DMS53 treated with DMSO at 0.1 percent for 48 hours (cell line): ENCODE data around the gene MRPL43.
A peak's percentile ranks its signal among the peaks of the same experiment; 100 is the strongest.

Source experiments
- DNase-seq: peaks from one replicate; lab custom pipeline; 2025; ENCODE audit not compliant: unreplicated experiment; lab: John Stamatoyannopoulos, UW

MRPL43 gene

GRCh38 chr10:101005361-101005760, 18.1 kb upstream of the MRPL43 start:
- DNase-seq = no peak

GRCh38 chr10:101003639-101004206, 16.4 kb upstream of the MRPL43 start:
- no peak for DNase-seq

GRCh38 chr10:101002456-101002855, 15.2 kb upstream of the MRPL43 start:
- DNase-seq = no peak

- DNase-seq = no peak
Measured at GRCh38 chr10:101001659-101002035, 14.3 kb upstream of the MRPL43 start.

GRCh38 chr10:101000915-101001658, 13.8 kb upstream of the MRPL43 start:
- no peak for DNase-seq

- no peak for DNase-seq
Measured at GRCh38 chr10:101000127-101000914, 13.0 kb upstream of the MRPL43 start.

- DNase-seq = no peak
Measured at GRCh38 chr10:100999742-101000126, 12.4 kb upstream of the MRPL43 start, which contains the start of gene LZTS2. Gene LZTS2, plus strand, starts transcription at chr10:100999808. Its CDS starts 2,731 bp downstream, at chr10:101002539.

- DNase-seq = peak; percentile 49
Measured at GRCh38 chr10:100998991-100999741, 11.9 kb upstream of the MRPL43 start.

GRCh38 chr10:100998183-100998990, 11.1 kb upstream of the MRPL43 start:
- peak; percentile 67 for DNase-seq

- DNase-seq = peak; percentile 82
Measured at GRCh38 chr10:100997360-100998182, 10.3 kb upstream of the MRPL43 start.

GRCh38 chr10:100996678-100997359, 9.5 kb upstream of the MRPL43 start:
- DNase-seq = peak; percentile 17

- DNase-seq = no peak
Measured at GRCh38 chr10:100995181-100995580, 7.9 kb upstream of the MRPL43 start.

GRCh38 chr10:100993986-100994708, 6.8 kb upstream of the MRPL43 start:
- peak; percentile 7 for DNase-seq

- no peak for DNase-seq
Measured at GRCh38 chr10:100989088-100989487, 1.8 kb upstream of the MRPL43 start.

GRCh38 chr10:100988166-100988565, 869 bp upstream of the MRPL43 start:
- no peak for DNase-seq

GRCh38 chr10:100987685-100988049, 370 bp upstream of the MRPL43 start:
- DNase-seq = no peak

- DNase-seq = no peak
Measured at GRCh38 chr10:100986623-100986951, 710 bp downstream of the MRPL43 start.

- DNase-seq = no peak
Measured at GRCh38 chr10:100985336-100985735, 2.0 kb downstream of the MRPL43 start.
